Spleen (tissue), 11 donors: Measurements from ENCODE around the gene TMEM117. TPM values are rescaled to one million over a fixed set of nuclear protein-coding genes. Genes with fewer than 3 reads are reported as not detected.

ENCODE experiments used
- DNase-seq: peaks from one replicate; pipeline ENCODE4 v3.0.0-alpha.2; 2020
- H3K27ac ChIP-seq, 8 donors: fragments of 200-600 bp; sonication (generic) in 7 of 8; 1 replicate in 4 of 8; 2 replicates in 4 of 8; pipeline versions ENCODE4 v1.5.0 to v1.8.0; 2016 to 2021; ENCODE audit warnings: inconsistent platforms in 4 of 8, mild to moderate bottlenecking in 4 of 8, moderate library complexity in 1 of 8
- H3K27me3 ChIP-seq, 7 donors: fragments of 200-600 bp; sonication (generic) in 6 of 7; replicated peaks in 1 of 7; 1 replicate in 4 of 7; 2 replicates in 3 of 7; pipeline versions ENCODE4 v1.5.0 to v1.8.0; 2016 to 2021; ENCODE audit warnings: inconsistent platforms in 3 of 7, mild to moderate bottlenecking in 1 of 7
- H3K36me3 ChIP-seq, 6 donors: fragments of 200-600 bp; sonication (generic) in 5 of 6; 1 replicate in 4 of 6; 2 replicates in 2 of 6; pipeline versions ENCODE4 v1.5.0 to v1.8.0; 2016 to 2021; ENCODE audit warnings: inconsistent platforms in 2 of 6
- H3K4me1 ChIP-seq, 6 donors: fragments of 200-600 bp; sonication (generic) in 5 of 6; 1 replicate in 3 of 6; 2 replicates in 3 of 6; pipeline versions ENCODE4 v1.5.0 to v1.8.0; 2016 to 2021; ENCODE audit warnings: inconsistent platforms in 3 of 6
- H3K4me3 ChIP-seq, 8 donors: fragments of 200-600 bp; sonication (generic) in 7 of 8; 1 replicate in 4 of 8; 2 replicates in 4 of 8; pipeline versions ENCODE4 v1.5.0 to v1.8.0; 2016 to 2021; ENCODE audit warnings: inconsistent platforms in 4 of 8, mild to moderate bottlenecking in 4 of 8, moderate library complexity in 2 of 8
- H3K9me3 ChIP-seq, 8 donors: fragments of 200-600 bp; sonication (generic) in 7 of 8; 1 replicate in 4 of 8; 2 replicates in 4 of 8; pipeline versions ENCODE4 v1.5.0 to v1.8.0; 2016 to 2021; ENCODE audit warnings: inconsistent platforms in 4 of 8
- POLR2A ChIP-seq, 3 donors: fragments of 450-650 bp; IDR thresholded peaks; one replicate each; pipeline ENCODE4 v1.5.1; 2017; ENCODE audit warnings: antibody characterized with exemption in 3 of 3, mild to moderate bottlenecking in 1 of 3
- POLR2AphosphoS5 ChIP-seq, 3 donors: sonication (generic); formaldehyde crosslinking; IDR thresholded peaks; one replicate each; pipeline ENCODE4 v1.5.1; 2017; ENCODE audit warnings: antibody characterized with exemption in 3 of 3
- WGBS, 5 donors: extraction: QIAGEN DNeasy Blood & Tissue Kit in 3 of 5; methylation state at CpG; one replicate each; pipeline versions ENCODE4 v1.1.5 to v1.1.7; 2013 to 2018; 5-methylcytosine and 5-hydroxymethylcytosine counted together
- intact Hi-C: fragments of 100-400 bp; cut with DNase I; formaldehyde crosslinking; loops from one replicate; pipeline ENCODE4 v1.15.0; 2023; ENCODE audit warnings: low total_unique reads
- polyA plus RNA-seq, 3 donors: library from polyadenylated mRNA; stranded (reverse); fragments of 200-250 nt; gene quantifications; one replicate each; pipeline ENCODE4 v1.2.1, GENCODE V29; 2013
- total RNA-seq, 7 donors: library from RNA; depleted of rRNA in 3 of 7; stranded (reverse); fragments of >200 nt in 3 of 7; fragmentation: NEBNext Ultra II Directional in 4 of 7; extraction: Animal tissue kit (Norgen Biotek cat#: 25700) in 4 of 7; gene quantifications; one replicate each; pipeline versions ENCODE4 v1.1.0 to v1.2.1, GENCODE V29; 2016 to 2021
- TF ChIP-seq, protein P1 (sequence below), 11 experiments: fragments of 200-600 bp in 7 of 11; fragments of 450-650 bp in 4 of 11; sonication (generic) in 4 of 11; IDR thresholded peaks in 8 of 11; conservative IDR thresholded peaks in 3 of 11; 1 replicate in 7 of 11; 2 replicates in 4 of 11; pipeline versions ENCODE4 v1.4.0 to v1.8.0; 2016 to 2021; ENCODE audit warnings: antibody characterized with exemption in 11 of 11, inconsistent platforms in 4 of 11, mild to moderate bottlenecking in 1 of 11
- donor health status: healthy with polysubstance abuse.
- donor health status: DM: no; HTN: no; CAD: no; lungs with moderate emphysema.
- donor health status: DM: no; HTN: no; CAD: no.
- donor health status: Bipolar disorder and iron deficiency.
- donor health status: healthy.
- donor health status: DM: no; HTN: no; CAD: no.
- donor health status: DM: yes; HTN: yes; CAD: no.

The TMEM117 gene
- total and polyA plus RNA-seq, 10 donors, result 1.7 to 24.5 (median 5.0) TPM

- TF ChIP-seq POLR2A (IDR thresholded peaks at IDR 0.05) (peak in 2 of 3 donors; percentile 75 to 87), POLR2AphosphoS5 (IDR thresholded peaks at IDR 0.05) (peak; percentile 85 to 92 (median 87))
- TF ChIP-seq, protein P1, sequence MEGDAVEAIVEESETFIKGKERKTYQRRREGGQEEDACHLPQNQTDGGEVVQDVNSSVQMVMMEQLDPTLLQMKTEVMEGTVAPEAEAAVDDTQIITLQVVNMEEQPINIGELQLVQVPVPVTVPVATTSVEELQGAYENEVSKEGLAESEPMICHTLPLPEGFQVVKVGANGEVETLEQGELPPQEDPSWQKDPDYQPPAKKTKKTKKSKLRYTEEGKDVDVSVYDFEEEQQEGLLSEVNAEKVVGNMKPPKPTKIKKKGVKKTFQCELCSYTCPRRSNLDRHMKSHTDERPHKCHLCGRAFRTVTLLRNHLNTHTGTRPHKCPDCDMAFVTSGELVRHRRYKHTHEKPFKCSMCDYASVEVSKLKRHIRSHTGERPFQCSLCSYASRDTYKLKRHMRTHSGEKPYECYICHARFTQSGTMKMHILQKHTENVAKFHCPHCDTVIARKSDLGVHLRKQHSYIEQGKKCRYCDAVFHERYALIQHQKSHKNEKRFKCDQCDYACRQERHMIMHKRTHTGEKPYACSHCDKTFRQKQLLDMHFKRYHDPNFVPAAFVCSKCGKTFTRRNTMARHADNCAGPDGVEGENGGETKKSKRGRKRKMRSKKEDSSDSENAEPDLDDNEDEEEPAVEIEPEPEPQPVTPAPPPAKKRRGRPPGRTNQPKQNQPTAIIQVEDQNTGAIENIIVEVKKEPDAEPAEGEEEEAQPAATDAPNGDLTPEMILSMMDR (IDR thresholded peaks at IDR 0.05 in 8 of 11, conservative IDR thresholded peaks at IDR 0.05 in 3 of 11), result peak in 8 of 11 experiments; percentile 9 to 36 (median 21)
Observed at GRCh38 chr12:43805860-43806736, 29.8 kb upstream of the TMEM117 start, which contains the start of gene TWF1. TWF1 (minus strand) TSS chr12:43806317; CDS start chr12:43806245, 72 bp downstream.

DNA sequence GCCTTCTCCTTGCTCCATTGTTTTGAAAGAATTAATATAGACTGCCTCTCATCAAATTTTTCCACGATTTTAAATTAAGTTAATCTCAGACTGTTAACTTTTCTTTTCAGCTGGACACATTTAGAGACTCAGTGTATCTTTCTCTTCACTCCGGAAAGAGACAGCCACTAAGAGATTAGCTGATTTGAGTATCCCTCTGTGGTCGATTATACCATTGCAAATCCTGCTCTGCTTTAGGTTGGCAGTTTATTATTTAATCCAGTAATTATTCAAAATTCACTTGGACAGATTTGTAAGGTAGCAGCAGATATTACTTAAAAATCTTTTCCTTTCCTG is 29.2 kb upstream of the TMEM117 start:
- intact Hi-C loops, result no loop called here
- 4 to 7% (median 6%) methylated on average over 3 of the region's 3 CpGs for WGBS, 5 donors
- TF ChIP-seq POLR2AphosphoS5 (IDR thresholded peaks at IDR 0.05), result no peak
- TF ChIP-seq POLR2A (IDR thresholded peaks at IDR 0.05), result no peak
- TF ChIP-seq, protein P1 (IDR thresholded peaks at IDR 0.05 in 8 of 11, conservative IDR thresholded peaks at IDR 0.05 in 3 of 11), result no peak

More at GRCh38 chr12:43805860-43806736, 29.8 kb upstream of the TMEM117 start, which contains the start of gene TWF1:
- H3K4me1 ChIP-seq, result peaks cover 30 to 55% (median 40%) of the 10 kb centered on the region in 6 donors
- no peaks in the 10 kb centered on the region for H3K9me3 ChIP-seq
- peak; percentile 98 for DNase-seq
- intact Hi-C loops, result no loop called here
- peak within 1 kb of the TSS; percentile 96 to 99 (median 98) for H3K27ac ChIP-seq
- H3K4me3 ChIP-seq, result peak within 1 kb of the TSS; percentile 72 to 94 (median 89)
- 0 to 1% (median 1%) methylated on average over 50 to 89 of the region's 89 CpGs for WGBS, 5 donors
- no peaks in the 10 kb centered on the region for H3K27me3 ChIP-seq
- peaks cover 0 to 30% (median 9%) of the 10 kb centered on the region in 6 donors for H3K36me3 ChIP-seq

GRCh38 chr12:43807386-43807785 is 28.5 kb upstream of the TMEM117 start:
- Histone ChIP-seq H3K4me3 (peak overlapping the region in 1 of 8 donors; percentile 91), H3K27me3 (peaks cover 0 to 3% (median 0%) of the 10 kb centered on the region in 7 donors), H3K4me1 (peaks cover 26 to 48% (median 39%) of the 10 kb centered on the region in 6 donors), H3K27ac (peak overlapping the region; percentile 96 to 99 (median 98)), H3K9me3 (no peaks in the 10 kb centered on the region), H3K36me3 (peaks cover 0 to 17% (median 0%) of the 10 kb centered on the region in 6 donors)
- 57 to 88% (median 74%) methylated on average over 3 of the region's 3 CpGs for WGBS, 5 donors
- TF ChIP-seq, protein P1 (IDR thresholded peaks at IDR 0.05 in 8 of 11, conservative IDR thresholded peaks at IDR 0.05 in 3 of 11), result no peak
- TF ChIP-seq POLR2A (IDR thresholded peaks at IDR 0.05) (no peak), POLR2AphosphoS5 (IDR thresholded peaks at IDR 0.05) (no peak)
- DNase-seq, result no peak
- intact Hi-C loops, result no loop called here

More for the DNA sequence above, 29.2 kb upstream of the TMEM117 start:
- Histone ChIP-seq H3K36me3 (peaks cover 0 to 24% (median 4%) of the 10 kb centered on the region in 6 donors), H3K4me1 (peaks cover 28 to 53% (median 40%) of the 10 kb centered on the region in 6 donors), H3K27ac (peak overlapping the region; percentile 96 to 99 (median 98)), H3K9me3 (no peaks in the 10 kb centered on the region), H3K27me3 (no peaks in the 10 kb centered on the region), H3K4me3 (peak overlapping the region; percentile 72 to 94 (median 89))
- no peak for DNase-seq

- DNase-seq, result no peak
- no peak overlapping the region for H3K4me3 ChIP-seq
- peaks cover 0 to 23% (median 3%) of the 10 kb centered on the region in 7 donors for H3K27me3 ChIP-seq
- H3K27ac ChIP-seq, result no peak overlapping the region
- intact Hi-C loops, result no loop called here
- no peaks in the 10 kb centered on the region for H3K36me3 ChIP-seq
- peaks cover 0 to 9% (median 5%) of the 10 kb centered on the region in 6 donors for H3K4me1 ChIP-seq
- WGBS, 5 donors, result 91 to 95% (median 94%) methylated on average over 2 of the region's 2 CpGs
- no peaks in the 10 kb centered on the region for H3K9me3 ChIP-seq
- TF ChIP-seq POLR2AphosphoS5 (IDR thresholded peaks at IDR 0.05) (no peak), POLR2A (IDR thresholded peaks at IDR 0.05) (no peak)
- TF ChIP-seq, protein P1 (IDR thresholded peaks at IDR 0.05 in 8 of 11, conservative IDR thresholded peaks at IDR 0.05 in 3 of 11), result no peak
Observed at GRCh38 chr12:43812057-43812456, 23.8 kb upstream of the TMEM117 start.
